HEK293 (cell line): ENCODE data around the gene DBH.

ENCODE experiments used
- GFI1B ChIP-seq: fragments of 450-650 bp; formaldehyde crosslinking; IDR thresholded peaks from 2 replicates; pipeline ENCODE4 v1.5.1; 2016; ENCODE audit warnings: missing biosample characterization, missing genetic modification characterization
- HIC1 ChIP-seq: fragments of 450-650 bp; formaldehyde crosslinking; IDR thresholded peaks from 2 replicates; pipeline ENCODE4 v1.5.1; 2016; ENCODE audit warnings: missing biosample characterization, missing genetic modification characterization
- KLF17 ChIP-seq: fragments of 450-650 bp; formaldehyde crosslinking; IDR thresholded peaks from 2 replicates; pipeline ENCODE4 v1.5.1; 2016; ENCODE audit warnings: missing biosample characterization, missing genetic modification characterization
- PRDM1 ChIP-seq: fragments of 450-650 bp; formaldehyde crosslinking; IDR thresholded peaks from 2 replicates; pipeline ENCODE4; 2016; ENCODE audit warnings: missing biosample characterization, missing genetic modification characterization
- PRDM6 ChIP-seq: fragments of 450-650 bp; formaldehyde crosslinking; IDR thresholded peaks from 2 replicates; pipeline ENCODE4 v1.5.1; 2017; ENCODE audit warnings: missing biosample characterization, missing genetic modification characterization
- ZBTB49 ChIP-seq: fragments of 450-650 bp; formaldehyde crosslinking; IDR thresholded peaks from 2 replicates; pipeline ENCODE4 v1.5.1; 2016; ENCODE audit warnings: missing biosample characterization, missing genetic modification characterization, low read depth
- ZNF121 ChIP-seq: fragments of 450-650 bp; formaldehyde crosslinking; IDR thresholded peaks from 2 replicates; pipeline ENCODE4 v1.5.1; 2016; ENCODE audit warnings: missing biosample characterization, missing genetic modification characterization
- ZNF214 ChIP-seq: fragments of 450-650 bp; formaldehyde crosslinking; IDR thresholded peaks from 2 replicates; pipeline ENCODE4 v1.5.1; 2017; ENCODE audit warnings: missing biosample characterization, mild to moderate bottlenecking, missing genetic modification characterization, borderline replicate concordance
- ZNF302 ChIP-seq: fragments of 450-650 bp; formaldehyde crosslinking; IDR thresholded peaks from 2 replicates; pipeline ENCODE4 v1.5.1; 2016; ENCODE audit warnings: missing biosample characterization, missing genetic modification characterization, low read depth
- ZNF311 ChIP-seq: fragments of 450-650 bp; formaldehyde crosslinking; IDR thresholded peaks from 2 replicates; pipeline ENCODE4 v1.5.1; 2017; ENCODE audit warnings: missing biosample characterization, missing genetic modification characterization, borderline replicate concordance
- ZNF350 ChIP-seq: fragments of 450-650 bp; formaldehyde crosslinking; IDR thresholded peaks from 2 replicates; pipeline ENCODE4 v1.5.0; 2017; ENCODE audit warnings: missing biosample characterization, mild to moderate bottlenecking, missing genetic modification characterization
- ZNF37A ChIP-seq: fragments of 450-650 bp; IDR thresholded peaks from 2 replicates; pipeline ENCODE4 v1.5.1; 2018; ENCODE audit warnings: missing biosample characterization, missing genetic modification characterization
- ZNF398 ChIP-seq: fragments of 450-650 bp; formaldehyde crosslinking; IDR thresholded peaks from 2 replicates; pipeline ENCODE4 v1.5.1; 2017; ENCODE audit warnings: missing biosample characterization, missing genetic modification characterization
- ZNF433 ChIP-seq: fragments of 450-650 bp; formaldehyde crosslinking; IDR thresholded peaks from 2 replicates; pipeline ENCODE4 v1.5.1; 2016; ENCODE audit warnings: missing biosample characterization, missing genetic modification characterization, low read depth
- ZNF518A ChIP-seq: fragments of 450-650 bp; formaldehyde crosslinking; conservative IDR thresholded peaks from 2 replicates; pipeline ENCODE4 v1.5.1; 2016; ENCODE audit warnings: low read depth, missing biosample characterization, missing genetic modification characterization
- ZNF560 ChIP-seq: fragments of 450-650 bp; formaldehyde crosslinking; IDR thresholded peaks from 2 replicates; pipeline ENCODE4 v1.5.1; 2017; ENCODE audit warnings: missing biosample characterization, missing genetic modification characterization, borderline replicate concordance
- ZNF580 ChIP-seq: fragments of 450-650 bp; formaldehyde crosslinking; IDR thresholded peaks from 2 replicates; pipeline ENCODE4 v1.5.1; 2016; ENCODE audit warnings: missing biosample characterization, missing genetic modification characterization
- ZNF596 ChIP-seq: fragments of 450-650 bp; IDR thresholded peaks from 2 replicates; pipeline ENCODE4 v1.5.0; 2018; ENCODE audit warnings: missing biosample characterization, mild to moderate bottlenecking, missing genetic modification characterization, moderate library complexity
- ZNF747 ChIP-seq: fragments of 450-650 bp; formaldehyde crosslinking; IDR thresholded peaks from 2 replicates; pipeline ENCODE4 v1.5.1; 2016; ENCODE audit warnings: missing biosample characterization, missing genetic modification characterization
- ZSCAN4 ChIP-seq: fragments of 450-650 bp; formaldehyde crosslinking; IDR thresholded peaks from 2 replicates; pipeline ENCODE4 v1.5.1; 2017; ENCODE audit warnings: missing biosample characterization, missing genetic modification characterization

Gene DBH

GRCh38 chr9:133658442-133659431 lies 22.6 kb downstream of the DBH start (continued):
- TF ChIP-seq PRDM6 (no peak), ZNF398 (tag by site-specific recombination) (peak; percentile 53), ZNF302 (tag by site-specific recombination) (no peak), ZBTB49 (tag by site-specific recombination) (no peak), ZNF433 (no peak), HIC1 (tag by site-specific recombination) (peak; percentile 28; the same call in 1 of the 2 replicates), ZNF518A (tag by site-specific recombination) (no peak), ZNF560 (tag by site-specific recombination) (no peak), ZNF580 (tag by site-specific recombination) (no peak), ZNF747 (tag by site-specific recombination) (no peak), ZNF121 (tag by site-specific recombination) (no peak), ZSCAN4 (tag by site-specific recombination) (no peak), ZNF596 (tag by site-specific recombination) (no peak), KLF17 (peak; percentile 93), GFI1B (tag by site-specific recombination) (no peak), ZNF37A (tag by site-specific recombination) (no peak), ZNF214 (tag by site-specific recombination) (no peak), ZNF311 (tag by site-specific recombination) (no peak), ZNF350 (no peak), PRDM1 (no peak)
